PC-9 (cell line): Measurements from ENCODE around the gene NDUFA12. TPM values are rescaled to one million over a fixed set of nuclear protein-coding genes. Genes with fewer than 3 reads are reported as not detected.

Experiments
- BruUV-seq: library from RNA; stranded (reverse); fragments of 400-500 nt; replicated peaks from 2 replicates; lab custom pipeline; 2021; lab: Mats Ljungman, UMichigan
- CTCF ChIA-PET: fragments of 300-600 bp; sonication (Branson Sonifier 250); formaldehyde crosslinking; loops from one replicate; lab custom pipeline; 2022; ENCODE audit warnings: antibody characterized with exemption; lab: Charles Lee
- POLR2A ChIA-PET: fragments of 300-600 bp; sonication (Branson Sonifier 250); formaldehyde crosslinking; loops from one replicate; lab custom pipeline; 2022; ENCODE audit warnings: antibody characterized with exemption; ENCODE audit not compliant: unreplicated experiment; lab: Charles Lee
- DNase-seq, 2 experiments: peaks; one replicate each; pipeline versions ENCODE4 v3.0.0 to v3.0.0-alpha.2; 2015 to 2022; ENCODE audit warnings: mixed read lengths in 1 of 2
- H2AFZ ChIP-seq: fragments of 200-600 bp; sonication (generic); 2 replicates; pipeline ENCODE4 v1.8.1; 2017; ENCODE audit warnings: antibody characterized with exemption
- H3F3A ChIP-seq: fragments of 200-600 bp; sonication (generic); 2 replicates; pipeline ENCODE4 v1.8.1; 2017; ENCODE audit warnings: antibody characterized with exemption, mild to moderate bottlenecking, low read depth; ENCODE audit not compliant: insufficient read depth
- H3K27ac ChIP-seq: fragments of 200-600 bp; sonication (generic); 2 replicates; pipeline ENCODE4 v1.6.1; 2016; ENCODE audit warnings: mixed run types
- H3K27me3 ChIP-seq: fragments of 200-600 bp; sonication (generic); 2 replicates; pipeline ENCODE4 v1.6.1; 2016; ENCODE audit warnings: low read depth, mixed run types; ENCODE audit not compliant: insufficient read depth
- H3K36me3 ChIP-seq: fragments of 200-600 bp; sonication (generic); 2 replicates; pipeline ENCODE4 v1.6.1; 2016; ENCODE audit warnings: low read depth, mixed run types
- H3K4me1 ChIP-seq: fragments of 200-600 bp; sonication (generic); replicated peaks from 2 replicates; pipeline ENCODE4 v1.6.1; 2016; ENCODE audit warnings: mixed run types; ENCODE audit not compliant: insufficient read depth
- H3K4me2 ChIP-seq: fragments of 200-600 bp; sonication (generic); 2 replicates; pipeline ENCODE4 v1.6.1; 2017; ENCODE audit warnings: mixed run types
- H3K4me3 ChIP-seq: fragments of 200-600 bp; sonication (generic); 2 replicates; pipeline ENCODE4 v1.6.1; 2016; ENCODE audit warnings: mixed run types
- H3K79me2 ChIP-seq: fragments of 200-600 bp; sonication (generic); 2 replicates; pipeline ENCODE4 v1.6.1; 2017; ENCODE audit warnings: low read depth, mixed run types
- H3K9me2 ChIP-seq: fragments of 200-600 bp; sonication (generic); 2 replicates; pipeline ENCODE4 v1.8.1; 2017; ENCODE audit warnings: mild to moderate bottlenecking; ENCODE audit not compliant: insufficient read depth
- H3K9me3 ChIP-seq: fragments of 200-600 bp; sonication (generic); 2 replicates; pipeline ENCODE4 v1.8.1; 2016; ENCODE audit warnings: low read depth; ENCODE audit not compliant: insufficient read depth
- H4K20me1 ChIP-seq: fragments of 200-600 bp; sonication (generic); 2 replicates; pipeline ENCODE4 v1.8.1; 2017; ENCODE audit not compliant: insufficient read depth
- EZH2 ChIP-seq: fragments of 200-600 bp; sonication (generic); IDR thresholded peaks from 2 replicates; pipeline ENCODE4 v1.8.0; 2017; ENCODE audit warnings: antibody characterized with exemption, low read depth
- intact Hi-C: fragments of 100-400 bp; cut with micrococcal nuclease; formaldehyde crosslinking; loops from one replicate; pipeline ENCODE4 v1.10.0; 2022; ENCODE audit not compliant: unreplicated experiment
- total RNA-seq: library from RNA; stranded (reverse); gene quantifications from 2 replicates; pipeline ENCODE4 v1.2.3, GENCODE V29; 2021
- TF ChIP-seq, protein P1 (sequence below): fragments of 200-600 bp; sonication (generic); conservative IDR thresholded peaks from 2 replicates; pipeline ENCODE4 v1.6.1; 2017; ENCODE audit warnings: mixed run types, antibody characterized with exemption, mild to moderate bottlenecking, moderate library complexity

The NDUFA12 gene
- total RNA-seq, 1 experiment from 2014 or later: 108 TPM

DNA sequence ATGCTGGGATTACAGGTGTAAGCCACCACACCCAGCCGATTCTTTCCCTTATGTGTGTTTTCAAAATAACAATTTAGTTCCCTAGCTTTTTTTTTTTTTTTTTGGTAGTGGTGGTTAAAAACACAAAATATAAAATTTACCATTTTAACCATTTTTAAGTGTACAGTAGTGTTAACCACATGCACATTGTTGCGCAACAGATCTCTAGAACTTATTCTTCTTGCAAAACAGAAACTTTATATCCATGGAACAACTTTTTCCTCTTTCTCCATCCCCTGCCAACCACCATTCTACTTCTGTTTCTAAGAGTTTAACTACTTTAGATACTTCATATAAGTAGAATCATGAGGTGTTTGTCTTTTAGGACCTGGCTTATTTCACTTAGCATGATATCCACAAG lies 1.1 kb upstream of the NDUFA12 start:
- no TSS peak for BruUV-seq
- H3F3A ChIP-seq: no peaks in the 10 kb centered on the region
- TF ChIP-seq, protein P1, sequence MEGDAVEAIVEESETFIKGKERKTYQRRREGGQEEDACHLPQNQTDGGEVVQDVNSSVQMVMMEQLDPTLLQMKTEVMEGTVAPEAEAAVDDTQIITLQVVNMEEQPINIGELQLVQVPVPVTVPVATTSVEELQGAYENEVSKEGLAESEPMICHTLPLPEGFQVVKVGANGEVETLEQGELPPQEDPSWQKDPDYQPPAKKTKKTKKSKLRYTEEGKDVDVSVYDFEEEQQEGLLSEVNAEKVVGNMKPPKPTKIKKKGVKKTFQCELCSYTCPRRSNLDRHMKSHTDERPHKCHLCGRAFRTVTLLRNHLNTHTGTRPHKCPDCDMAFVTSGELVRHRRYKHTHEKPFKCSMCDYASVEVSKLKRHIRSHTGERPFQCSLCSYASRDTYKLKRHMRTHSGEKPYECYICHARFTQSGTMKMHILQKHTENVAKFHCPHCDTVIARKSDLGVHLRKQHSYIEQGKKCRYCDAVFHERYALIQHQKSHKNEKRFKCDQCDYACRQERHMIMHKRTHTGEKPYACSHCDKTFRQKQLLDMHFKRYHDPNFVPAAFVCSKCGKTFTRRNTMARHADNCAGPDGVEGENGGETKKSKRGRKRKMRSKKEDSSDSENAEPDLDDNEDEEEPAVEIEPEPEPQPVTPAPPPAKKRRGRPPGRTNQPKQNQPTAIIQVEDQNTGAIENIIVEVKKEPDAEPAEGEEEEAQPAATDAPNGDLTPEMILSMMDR: no peak
- intact Hi-C loops: no loop called here
- no peaks in the 10 kb centered on the region for H3K9me2 ChIP-seq
- H3K27me3 ChIP-seq: no peaks in the 10 kb centered on the region
- 0 out of 2 replicates have a peak, but pooled peaks cover 10% of the 10 kb centered on the region for H3K36me3 ChIP-seq
- H2AFZ ChIP-seq: no peak overlapping the region
- H3K27ac ChIP-seq: no peak overlapping the region
- peaks cover 34% of the 10 kb centered on the region for H3K79me2 ChIP-seq
- peaks cover 10% of the 10 kb centered on the region; the same call in 1 of the 2 replicates for H3K4me1 ChIP-seq
- H3K4me3 ChIP-seq: no peak overlapping the region
- peaks cover 10% of the 10 kb centered on the region; the same call in 1 of the 2 replicates for H3K9me3 ChIP-seq
- ChIA-PET CTCF (interaction anchor here (0.6 kb wide), 1 partner anchor 1029 kb away, joined by 3 read pairs; no protein-coding TSS in a partner anchor), POLR2A (no interaction called here)
- peak overlapping the region; percentile 98; the same call in 1 of the 2 replicates for H3K4me2 ChIP-seq
- DNase-seq: no peak
- no peaks in the 10 kb centered on the region for H4K20me1 ChIP-seq

DNA sequence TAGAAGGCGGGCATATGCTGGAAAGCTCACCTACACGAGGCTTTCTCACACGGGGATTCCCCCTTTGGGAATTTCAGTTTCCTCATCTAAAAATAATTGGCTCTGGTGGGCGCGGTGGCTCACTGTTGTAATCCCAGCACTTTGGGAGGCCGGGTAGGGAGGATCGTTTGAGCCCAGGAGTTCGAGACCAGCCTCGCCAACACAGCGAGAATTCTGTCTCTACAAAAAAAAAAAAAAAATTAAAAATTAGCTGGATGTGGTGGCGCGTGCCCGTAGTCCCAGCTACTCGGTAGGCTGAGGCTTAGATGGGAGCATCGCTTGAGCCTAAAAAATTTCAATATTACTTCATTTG lies 400 bp upstream of the NDUFA12 start:
- no peaks in the 10 kb centered on the region for H3F3A ChIP-seq
- peak overlapping the region; percentile 98 for H3K4me2 ChIP-seq
- 0 out of 2 replicates have a peak, but pooled peaks cover 10% of the 10 kb centered on the region for H3K36me3 ChIP-seq
- H3K4me3 ChIP-seq: peak overlapping the region; percentile 63
- H3K4me1 ChIP-seq: peaks cover 10% of the 10 kb centered on the region; the same call in 1 of the 2 replicates
- no peak for DNase-seq
- TSS peak; percentile 80 for BruUV-seq
- H3K79me2 ChIP-seq: peaks cover 41% of the 10 kb centered on the region
- no peaks in the 10 kb centered on the region for H3K9me2 ChIP-seq
- ChIA-PET CTCF (interaction anchor here (0.6 to 0.9 kb wide), 4 partner anchors 530 to 1582 kb away, joined by 3 to 21 read pairs (median 4); no protein-coding TSS in a partner anchor), POLR2A (interaction anchor here (0.6 to 0.7 kb wide), 4 partner anchors 7 to 530 kb away, joined by 4 to 8 read pairs (median 6); no protein-coding TSS in a partner anchor)
- peak overlapping the region; percentile 70 for H3K27ac ChIP-seq
- no peaks in the 10 kb centered on the region for H4K20me1 ChIP-seq
- intact Hi-C loops: no loop called here
- peaks cover 10% of the 10 kb centered on the region; the same call in 1 of the 2 replicates for H3K9me3 ChIP-seq
- H3K27me3 ChIP-seq: no peaks in the 10 kb centered on the region
- TF ChIP-seq, protein P1: no peak
- TF ChIP-seq EZH2: no peak
- H2AFZ ChIP-seq: peak overlapping the region; percentile 89

DNA sequence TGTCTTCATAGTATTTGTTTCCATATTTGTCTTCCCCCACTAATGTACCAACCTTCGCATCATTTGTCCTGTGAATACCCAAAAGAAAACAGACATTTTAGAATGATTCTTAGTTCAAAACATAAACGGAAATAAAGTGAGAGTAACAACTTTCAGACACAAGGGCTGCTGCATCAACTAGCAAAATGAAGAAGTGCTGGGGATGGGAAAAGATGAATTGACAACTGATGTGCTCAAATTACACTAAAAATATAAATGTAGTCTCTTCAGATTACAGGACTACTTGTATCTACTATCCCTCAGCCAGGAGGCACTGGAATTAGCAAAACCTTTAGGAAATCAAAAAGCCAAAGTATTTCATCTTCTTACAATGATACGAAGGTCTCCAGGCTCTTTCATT lies 743 bp downstream of the NDUFA12 start:
- Histone ChIP-seq H3K27me3 (no peaks in the 10 kb centered on the region), H3K27ac (peak overlapping the region; percentile 70), H3K4me1 (peaks cover 10% of the 10 kb centered on the region; the same call in 1 of the 2 replicates), H3K36me3 (0 out of 2 replicates have a peak, but pooled peaks cover 10% of the 10 kb centered on the region), H3K9me2 (no peaks in the 10 kb centered on the region), H3K4me3 (peak overlapping the region; percentile 63), H3F3A (no peaks in the 10 kb centered on the region), H2AFZ (peak overlapping the region; percentile 89), H4K20me1 (0 out of 2 replicates have a peak, but pooled peaks cover 4% of the 10 kb centered on the region), H3K79me2 (peaks cover 50% of the 10 kb centered on the region), H3K9me3 (peaks cover 3% of the 10 kb centered on the region; the same call in 1 of the 2 replicates), H3K4me2 (peak overlapping the region; percentile 98)
- intact Hi-C loops: no loop called here
- CTCF ChIA-PET: interaction anchor here (0.9 kb wide), 1 partner anchor 532 kb away, joined by 4 read pairs; no protein-coding TSS in a partner anchor
- no TSS peak for BruUV-seq
- POLR2A ChIA-PET: interaction anchor here (0.5 kb wide), 1 partner anchor 171 kb away, joined by 4 read pairs; no protein-coding TSS in a partner anchor
- DNase-seq: no peak
- TF ChIP-seq EZH2: no peak
- TF ChIP-seq, protein P1: no peak
